ENCODE measurements around the gene ZDHHC6.

ZDHHC6 gene

GRCh38 chr10:112438356-112438755, 8.4 kb downstream of the ZDHHC6 start:
- H3K9ac ChIP-seq (ENCODE audit: low read length) = no peak overlapping the region
- no peaks in the 10 kb centered on the region for H3K9me3 ChIP-seq (ENCODE audit: control insufficient read depth, low read depth, low read length)
- peaks cover 56% of the 10 kb centered on the region for H3K36me3 ChIP-seq (ENCODE audit: control insufficient read depth, low read depth, low read length)
- H3K4me3 ChIP-seq (ENCODE audit: low read length) = no peak overlapping the region
- no peak overlapping the region for H3K27ac ChIP-seq (ENCODE audit: low read length)
- H3K27me3 ChIP-seq (ENCODE audit: control insufficient read depth, insufficient read depth, low read length) = no peaks in the 10 kb centered on the region
- H3K4me1 ChIP-seq (ENCODE audit: control insufficient read depth, low read depth, low read length) = no peaks in the 10 kb centered on the region

- H3K27me3 ChIP-seq (ENCODE audit: control insufficient read depth, insufficient read depth, low read length) = no peaks in the 10 kb centered on the region
- no peak overlapping the region for H3K9ac ChIP-seq (ENCODE audit: low read length)
- H3K27ac ChIP-seq (ENCODE audit: low read length) = no peak overlapping the region
- H3K4me1 ChIP-seq (ENCODE audit: control insufficient read depth, low read depth, low read length) = no peaks in the 10 kb centered on the region
- peaks cover 62% of the 10 kb centered on the region for H3K36me3 ChIP-seq (ENCODE audit: control insufficient read depth, low read depth, low read length)
- H3K4me3 ChIP-seq (ENCODE audit: low read length) = no peak overlapping the region
- H3K9me3 ChIP-seq (ENCODE audit: control insufficient read depth, low read depth, low read length) = no peaks in the 10 kb centered on the region
Measured at GRCh38 chr10:112434988-112435619, 11.6 kb downstream of the ZDHHC6 start.

GRCh38 chr10:112433136-112433535, 13.6 kb downstream of the ZDHHC6 start:
- H3K27ac ChIP-seq (ENCODE audit: low read length) = no peak overlapping the region
- H3K4me1 ChIP-seq (ENCODE audit: control insufficient read depth, low read depth, low read length) = no peaks in the 10 kb centered on the region
- H3K36me3 ChIP-seq (ENCODE audit: control insufficient read depth, low read depth, low read length) = peaks cover 60% of the 10 kb centered on the region
- no peak overlapping the region for H3K9ac ChIP-seq (ENCODE audit: low read length)
- H3K4me3 ChIP-seq (ENCODE audit: low read length) = no peak overlapping the region
- H3K27me3 ChIP-seq (ENCODE audit: control insufficient read depth, insufficient read depth, low read length) = no peaks in the 10 kb centered on the region
- no peaks in the 10 kb centered on the region for H3K9me3 ChIP-seq (ENCODE audit: control insufficient read depth, low read depth, low read length)

- Histone ChIP-seq H3K27ac (ENCODE audit: low read length) (no peak overlapping the region), H3K9me3 (ENCODE audit: control insufficient read depth, low read depth, low read length) (no peaks in the 10 kb centered on the region), H3K27me3 (ENCODE audit: control insufficient read depth, insufficient read depth, low read length) (no peaks in the 10 kb centered on the region), H3K36me3 (ENCODE audit: control insufficient read depth, low read depth, low read length) (peaks cover 45% of the 10 kb centered on the region), H3K4me1 (ENCODE audit: control insufficient read depth, low read depth, low read length) (no peaks in the 10 kb centered on the region), H3K9ac (ENCODE audit: low read length) (no peak overlapping the region), H3K4me3 (ENCODE audit: low read length) (no peak overlapping the region)
Measured at GRCh38 chr10:112429654-112430230, 17.0 kb downstream of the ZDHHC6 start.

- H3K4me1 ChIP-seq (ENCODE audit: control insufficient read depth, low read depth, low read length) = no peaks in the 10 kb centered on the region
- H3K4me3 ChIP-seq (ENCODE audit: low read length) = no peak overlapping the region
- H3K27me3 ChIP-seq (ENCODE audit: control insufficient read depth, insufficient read depth, low read length) = no peaks in the 10 kb centered on the region
- no peak overlapping the region for H3K9ac ChIP-seq (ENCODE audit: low read length)
- no peak overlapping the region for H3K27ac ChIP-seq (ENCODE audit: low read length)
- H3K36me3 ChIP-seq (ENCODE audit: control insufficient read depth, low read depth, low read length) = peaks cover 39% of the 10 kb centered on the region
- no peaks in the 10 kb centered on the region for H3K9me3 ChIP-seq (ENCODE audit: control insufficient read depth, low read depth, low read length)
Measured at GRCh38 chr10:112429147-112429546, 17.6 kb downstream of the ZDHHC6 start.

GRCh38 chr10:112426111-112426510, 20.6 kb downstream of the ZDHHC6 start:
- no peak overlapping the region for H3K4me3 ChIP-seq (ENCODE audit: low read length)
- no peak overlapping the region for H3K27ac ChIP-seq (ENCODE audit: low read length)
- H3K27me3 ChIP-seq (ENCODE audit: control insufficient read depth, insufficient read depth, low read length) = no peaks in the 10 kb centered on the region
- no peaks in the 10 kb centered on the region for H3K9me3 ChIP-seq (ENCODE audit: control insufficient read depth, low read depth, low read length)
- H3K4me1 ChIP-seq (ENCODE audit: control insufficient read depth, low read depth, low read length) = no peaks in the 10 kb centered on the region
- no peak overlapping the region for H3K9ac ChIP-seq (ENCODE audit: low read length)
- H3K36me3 ChIP-seq (ENCODE audit: control insufficient read depth, low read depth, low read length) = peaks cover 17% of the 10 kb centered on the region

- no peaks in the 10 kb centered on the region for H3K4me1 ChIP-seq (ENCODE audit: control insufficient read depth, low read depth, low read length)
- H3K9me3 ChIP-seq (ENCODE audit: control insufficient read depth, low read depth, low read length) = no peaks in the 10 kb centered on the region
- H3K27ac ChIP-seq (ENCODE audit: low read length) = no peak overlapping the region
- no peaks in the 10 kb centered on the region for H3K27me3 ChIP-seq (ENCODE audit: control insufficient read depth, insufficient read depth, low read length)
- no peak overlapping the region for H3K4me3 ChIP-seq (ENCODE audit: low read length)
- H3K9ac ChIP-seq (ENCODE audit: low read length) = no peak overlapping the region
- peaks cover 5% of the 10 kb centered on the region for H3K36me3 ChIP-seq (ENCODE audit: control insufficient read depth, low read depth, low read length)
Measured at GRCh38 chr10:112424651-112425050, 22.1 kb downstream of the ZDHHC6 start.

GRCh38 chr10:112421731-112422130, 25.0 kb downstream of the ZDHHC6 start:
- no peak overlapping the region for H3K9ac ChIP-seq (ENCODE audit: low read length)
- no peak overlapping the region for H3K4me3 ChIP-seq (ENCODE audit: low read length)
- H3K27ac ChIP-seq (ENCODE audit: low read length) = no peak overlapping the region
- no peaks in the 10 kb centered on the region for H3K36me3 ChIP-seq (ENCODE audit: control insufficient read depth, low read depth, low read length)
- no peaks in the 10 kb centered on the region for H3K4me1 ChIP-seq (ENCODE audit: control insufficient read depth, low read depth, low read length)
- H3K27me3 ChIP-seq (ENCODE audit: control insufficient read depth, insufficient read depth, low read length) = no peaks in the 10 kb centered on the region
- no peaks in the 10 kb centered on the region for H3K9me3 ChIP-seq (ENCODE audit: control insufficient read depth, low read depth, low read length)

- Histone ChIP-seq H3K27me3 (ENCODE audit: control insufficient read depth, insufficient read depth, low read length) (no peaks in the 10 kb centered on the region), H3K9me3 (ENCODE audit: control insufficient read depth, low read depth, low read length) (no peaks in the 10 kb centered on the region), H3K4me1 (ENCODE audit: control insufficient read depth, low read depth, low read length) (no peaks in the 10 kb centered on the region), H3K4me3 (ENCODE audit: low read length) (no peak overlapping the region), H3K36me3 (ENCODE audit: control insufficient read depth, low read depth, low read length) (no peaks in the 10 kb centered on the region), H3K27ac (ENCODE audit: low read length) (no peak overlapping the region), H3K9ac (ENCODE audit: low read length) (no peak overlapping the region)
Measured at GRCh38 chr10:112412696-112413095, 34.0 kb downstream of the ZDHHC6 start.

GRCh38 chr10:112409755-112410154, 37.0 kb downstream of the ZDHHC6 start:
- Histone ChIP-seq H3K4me3 (ENCODE audit: low read length) (no peak overlapping the region), H3K27ac (ENCODE audit: low read length) (no peak overlapping the region), H3K4me1 (ENCODE audit: control insufficient read depth, low read depth, low read length) (no peaks in the 10 kb centered on the region), H3K36me3 (ENCODE audit: control insufficient read depth, low read depth, low read length) (no peaks in the 10 kb centered on the region), H3K27me3 (ENCODE audit: control insufficient read depth, insufficient read depth, low read length) (no peaks in the 10 kb centered on the region), H3K9ac (ENCODE audit: low read length) (no peak overlapping the region), H3K9me3 (ENCODE audit: control insufficient read depth, low read depth, low read length) (no peaks in the 10 kb centered on the region)

GRCh38 chr10:112409299-112409698, 37.4 kb downstream of the ZDHHC6 start:
- H3K9ac ChIP-seq (ENCODE audit: low read length) = no peak overlapping the region
- H3K4me3 ChIP-seq (ENCODE audit: low read length) = no peak overlapping the region
- no peaks in the 10 kb centered on the region for H3K36me3 ChIP-seq (ENCODE audit: control insufficient read depth, low read depth, low read length)
- no peaks in the 10 kb centered on the region for H3K4me1 ChIP-seq (ENCODE audit: control insufficient read depth, low read depth, low read length)
- H3K27ac ChIP-seq (ENCODE audit: low read length) = no peak overlapping the region
- no peaks in the 10 kb centered on the region for H3K27me3 ChIP-seq (ENCODE audit: control insufficient read depth, insufficient read depth, low read length)
- H3K9me3 ChIP-seq (ENCODE audit: control insufficient read depth, low read depth, low read length) = no peaks in the 10 kb centered on the region

GRCh38 chr10:112407696-112408095, 39.0 kb downstream of the ZDHHC6 start:
- Histone ChIP-seq H3K36me3 (ENCODE audit: control insufficient read depth, low read depth, low read length) (no peaks in the 10 kb centered on the region), H3K9me3 (ENCODE audit: control insufficient read depth, low read depth, low read length) (no peaks in the 10 kb centered on the region), H3K4me3 (ENCODE audit: low read length) (no peak overlapping the region), H3K27me3 (ENCODE audit: control insufficient read depth, insufficient read depth, low read length) (no peaks in the 10 kb centered on the region), H3K4me1 (ENCODE audit: control insufficient read depth, low read depth, low read length) (no peaks in the 10 kb centered on the region), H3K9ac (ENCODE audit: low read length) (no peak overlapping the region), H3K27ac (ENCODE audit: low read length) (no peak overlapping the region)

Measured in iPS-18a (cell line).